HG02798 (cell line): ENCODE measurements around the gene HCFC2.

Experiments
- ATAC-seq: cut with Tn5 transposase; IDR thresholded peaks from one replicate; pipeline ENCODE4 v1.9.1; 2021; ENCODE audit warnings: mild to moderate bottlenecking; ENCODE audit not compliant: unreplicated experiment, poor library complexity

The HCFC2 gene

DNA sequence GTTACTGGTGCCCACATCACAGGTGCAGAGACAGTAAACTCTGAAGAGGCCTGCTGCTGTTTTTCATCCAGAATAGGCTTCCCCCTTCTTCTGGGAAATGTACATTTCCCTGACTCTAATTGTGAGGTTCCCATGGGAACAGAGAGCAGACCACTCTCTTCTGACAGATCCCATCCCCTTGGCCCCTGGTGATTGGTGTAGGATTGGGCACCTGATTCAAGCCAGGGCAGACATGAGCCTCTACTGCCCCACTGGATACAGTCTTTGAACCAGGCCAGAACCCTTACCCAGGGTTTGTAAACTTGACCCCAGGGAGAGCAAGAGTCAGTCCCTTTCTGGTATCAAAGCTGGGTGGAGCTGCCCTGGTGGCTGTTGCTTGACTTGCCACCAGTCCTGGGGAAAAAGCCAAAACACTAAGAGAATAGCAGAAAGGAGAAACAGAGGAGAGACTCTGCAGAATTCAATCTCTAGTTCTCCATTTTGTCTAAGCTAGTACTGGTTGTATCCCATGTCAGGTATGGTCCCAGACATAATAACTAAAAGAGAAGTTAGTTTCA lies 88.4 kb downstream of the HCFC2 start:
- no peak for ATAC-seq

DNA sequence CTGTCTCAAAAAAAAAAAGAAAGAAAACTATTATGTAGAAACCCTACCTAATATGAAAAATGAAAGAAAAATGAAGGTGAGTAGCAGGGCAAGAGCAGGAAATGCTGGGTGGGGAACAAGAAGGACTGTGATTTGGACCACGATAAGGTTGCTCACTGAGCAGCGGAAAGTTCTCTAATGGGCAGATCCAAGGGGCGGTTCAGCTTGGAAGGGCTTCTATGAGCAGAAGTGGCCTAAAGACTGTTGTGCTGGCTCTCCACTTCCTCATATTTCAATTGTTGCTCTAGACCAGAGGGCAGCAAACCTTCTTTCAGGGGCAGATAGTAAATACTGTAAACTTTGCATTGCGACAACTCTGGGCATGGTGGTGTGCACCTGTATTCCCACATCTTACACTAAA lies 90.0 kb downstream of the HCFC2 start:
- no peak for ATAC-seq

DNA sequence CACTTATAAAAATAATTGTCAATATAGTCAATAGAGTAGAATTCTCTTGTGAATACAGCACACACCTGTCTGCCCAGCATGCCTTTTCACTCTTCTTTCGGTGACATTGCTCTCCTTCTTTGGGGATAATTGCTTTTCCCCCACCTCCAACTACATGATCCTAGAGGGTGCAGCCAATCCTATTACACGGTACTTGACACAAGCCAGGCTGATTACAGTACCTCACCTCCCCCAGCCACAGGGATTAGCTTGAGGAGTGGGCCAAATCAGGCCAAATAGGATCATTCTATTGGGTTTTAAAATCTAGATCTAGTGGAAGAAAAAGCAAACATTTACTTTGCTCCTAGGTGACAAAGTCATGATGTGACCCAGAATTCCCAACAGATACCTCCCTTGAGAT lies 90.5 kb downstream of the HCFC2 start:
- ATAC-seq = no peak
